ENCODE measurements around the gene SCYGR4. TPM values are rescaled to one million over a fixed set of nuclear protein-coding genes. Genes with fewer than 3 reads are reported as not detected.
"Not testable (repeated sequence)": the region's sequence is repeated elsewhere in the genome, so short reads cannot be mapped to it uniquely, and the experiment has no call there.

The SCYGR4 gene
- polyA plus RNA-seq, 10 donors = 0.07 TPM; not detected in 9

DNA sequence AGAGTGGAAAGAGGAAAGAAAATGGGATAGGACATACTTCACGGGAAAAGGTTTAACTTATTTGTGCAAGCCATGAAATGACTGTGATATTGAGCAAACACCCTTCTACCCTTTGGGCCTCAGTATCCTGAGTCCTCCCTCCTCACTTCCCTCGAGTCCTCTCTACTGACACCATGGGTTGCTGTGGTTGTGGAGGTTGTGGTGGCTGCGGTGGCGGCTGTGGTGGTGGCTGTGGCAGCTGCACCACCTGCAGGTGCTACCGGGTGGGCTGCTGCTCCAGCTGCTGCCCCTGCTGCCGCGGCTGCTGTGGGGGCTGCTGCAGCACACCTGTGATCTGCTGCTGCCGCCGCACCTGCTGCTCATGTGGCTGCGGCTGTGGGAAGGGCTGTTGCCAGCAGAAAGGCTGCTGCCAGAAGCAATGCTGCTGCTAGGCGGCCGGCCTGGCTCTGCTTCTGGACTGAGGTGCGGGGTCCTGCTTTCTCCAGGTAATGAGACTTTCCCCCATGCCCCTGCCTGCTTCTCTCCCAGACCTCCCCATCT, 49.4 kb downstream of the SCYGR4 start, which contains the start of gene SCYGR5:
SCYGR5 (plus strand) TSS at position 174 of the 540 bp plus-strand sequence; CDS start at position 174, 0 bp downstream.
- DNase-seq = not testable (repeated sequence)

Other genes with a start within 250 kb of the SCYGR4 start
- gene TM4SF20, start 238.2 kb upstream of the SCYGR4 start, polyA plus RNA-seq (ENCODE audit: insufficient read length in 10 of 10) = under 1 TPM in 1 of 10 donors, not detected in 9; 0.27 TPM
- not detected for gene SCYGR1, start 229.5 kb upstream of the SCYGR4 start, polyA plus RNA-seq (ENCODE audit: insufficient read length in 10 of 10)
- gene AGFG1, start 145.3 kb upstream of the SCYGR4 start, polyA plus RNA-seq (ENCODE audit: insufficient read length in 10 of 10) = 10 to 100 TPM; 41.2 to 55.1 (median 51.3) TPM
- gene SCYGR2, start 18.6 kb upstream of the SCYGR4 start, polyA plus RNA-seq (ENCODE audit: insufficient read length in 10 of 10) = not detected
- gene SCYGR3, start 2.7 kb upstream of the SCYGR4 start, polyA plus RNA-seq (ENCODE audit: insufficient read length in 10 of 10) = not detected
- not detected for gene SCYGR5, start 49.3 kb downstream of the SCYGR4 start, polyA plus RNA-seq (ENCODE audit: insufficient read length in 10 of 10)
- 1 to 10 TPM in 2 of 10 donors, under 1 TPM in 8; 0.40 to 1.5 (median 0.75) TPM for gene SLC19A3, start 100.5 kb downstream of the SCYGR4 start, polyA plus RNA-seq (ENCODE audit: insufficient read length in 10 of 10)
- gene SCYGR6, start 107.3 kb downstream of the SCYGR4 start, polyA plus RNA-seq (ENCODE audit: insufficient read length in 10 of 10) = not detected
- not detected for gene SCYGR7, start 110.8 kb downstream of the SCYGR4 start, polyA plus RNA-seq (ENCODE audit: insufficient read length in 10 of 10)
- gene SCYGR8, start 128.4 kb downstream of the SCYGR4 start, polyA plus RNA-seq (ENCODE audit: insufficient read length in 10 of 10) = not detected
- 1 to 10 TPM in 3 of 10 donors, under 1 TPM in 5, not detected in 2; 0.36 to 5.8 (median 0.90) TPM for gene CCL20, start 196.3 kb downstream of the SCYGR4 start, polyA plus RNA-seq (ENCODE audit: insufficient read length in 10 of 10)